Measurements from ENCODE around the gene KRABD2.
"Not testable (repeated sequence)": the region's sequence is repeated elsewhere in the genome, so short reads cannot be mapped to it uniquely, and the experiment has no call there.

KRABD2 gene

GRCh38 chr17:8398980-8399379, 22.5 kb upstream of the KRABD2 start:
- Histone ChIP-seq H3K4me3 (no peak overlapping the region), H3K9me3 (no peaks in the 10 kb centered on the region), H3K27me3 (no peaks in the 10 kb centered on the region), H3K27ac (no peak overlapping the region), H3K36me3 (no peaks in the 10 kb centered on the region), H3K4me1 (no peaks in the 10 kb centered on the region)
- WGBS (ENCODE audit: insufficient coverage, low coverage, low lambda C conversion rate, missing lambda C conversion rate) = 50% methylated on average over 4 of the region's 6 CpGs
- ATAC-seq = no peak
- intact Hi-C loops (cut with DNase I) = loop anchor here in 1 of 2 donors (10.0 kb wide), 1 partner anchor 356 kb away; the partner anchor contains the start of gene SPDYE4
- DNase-seq = no peak
- TF ChIP-seq POLR2A (IDR thresholded peaks at IDR 0.05) (no peak), CTCF (IDR thresholded peaks at IDR 0.05) (no peak)

- intact Hi-C loops (cut with DNase I) = loop anchor here in 1 of 2 donors (10.0 kb wide), 1 partner anchor 357 kb away; the partner anchor contains the start of gene SPDYE4
- Histone ChIP-seq H3K4me1 (no peaks in the 10 kb centered on the region), H3K27ac (no peak within 1 kb of the TSS), H3K27me3 (no peaks in the 10 kb centered on the region), H3K9me3 (no peaks in the 10 kb centered on the region), H3K36me3 (no peaks in the 10 kb centered on the region), H3K4me3 (no peak within 1 kb of the TSS)
- no peak for TF ChIP-seq CTCF (IDR thresholded peaks at IDR 0.05)
- TF ChIP-seq POLR2A (IDR thresholded peaks at IDR 0.05) = no peak
- ATAC-seq (no peak), DNase-seq (no peak)
- 65% methylated on average over 7 of the region's 13 CpGs for WGBS (ENCODE audit: insufficient coverage, low coverage, low lambda C conversion rate, missing lambda C conversion rate)
These were observed 21.1 kb upstream of the KRABD2 start, which contains the start of gene RNF222 for GRCh38 chr17:8397636-8398035. Gene RNF222, minus strand, starts transcription at chr17:8397827. Its CDS starts 4,366 bp downstream, at chr17:8393461.

GRCh38 chr17:8394497-8394896, 18.0 kb upstream of the KRABD2 start:
- not testable (repeated sequence) for H3K36me3 ChIP-seq, H3K27ac ChIP-seq, DNase-seq, H3K27me3 ChIP-seq, H3K9me3 ChIP-seq, H3K4me3 ChIP-seq, H3K4me1 ChIP-seq, ATAC-seq
- intact Hi-C loops (cut with DNase I) = loop anchor here in 1 of 2 donors (10.0 kb wide), 1 partner anchor 360 kb away; the partner anchor contains the start of gene SPDYE4
- WGBS (ENCODE audit: insufficient coverage, low coverage, low lambda C conversion rate, missing lambda C conversion rate) = 62% methylated on average over 5 of the region's 9 CpGs

- no peaks in the 10 kb centered on the region for H3K27me3 ChIP-seq
- intact Hi-C loops (cut with DNase I) = loop anchor here in 1 of 2 donors (10.0 kb wide), 1 partner anchor 361 kb away; the partner anchor contains the start of gene SPDYE4
- ATAC-seq (peak; percentile 35 to 58 (median 44)), DNase-seq (no peak)
- no peak overlapping the region for H3K27ac ChIP-seq
- 42% methylated on average over 7 of the region's 8 CpGs for WGBS (ENCODE audit: insufficient coverage, low coverage, low lambda C conversion rate, missing lambda C conversion rate)
- no peak for TF ChIP-seq CTCF (IDR thresholded peaks at IDR 0.05)
- TF ChIP-seq POLR2A (IDR thresholded peaks at IDR 0.05) = no peak
- H3K9me3 ChIP-seq = no peaks in the 10 kb centered on the region
- H3K4me3 ChIP-seq = no peak overlapping the region
- H3K4me1 ChIP-seq = no peaks in the 10 kb centered on the region
- H3K36me3 ChIP-seq = no peaks in the 10 kb centered on the region
These were observed 17.1 kb upstream of the KRABD2 start for GRCh38 chr17:8393470-8394231.
